Right ventricle myocardium superior (tissue), 1 donor: ENCODE results near the gene PCDHGA10. TPM values are rescaled to one million over a fixed set of nuclear protein-coding genes. Genes with fewer than 3 reads are reported as not detected.
"Not testable (repeated sequence)": the region's sequence is repeated elsewhere in the genome, so short reads cannot be mapped to it uniquely, and the experiment has no call there.

Source experiments
- ATAC-seq: fragments of 200-7000 bp; cut with Tn5 transposase; one replicate; pipeline ENCODE4 v1.9.1; 2020; ENCODE audit warnings: mild to moderate bottlenecking; ENCODE audit not compliant: poor library complexity
- DNase-seq: peaks from one replicate; pipeline ENCODE4 v3.0.0-alpha.2; 2020
- intact Hi-C: fragments of 100-400 bp; cut with DNase I; formaldehyde crosslinking; loops from one replicate; pipeline ENCODE4 v1.11.2; 2022
- long read RNA-seq: library from polyadenylated mRNA; unstranded; transcript quantifications from one replicate; pipeline ENCODE4 v2.0.0, GENCODE V29; 2021
- total RNA-seq: library from RNA; stranded (reverse); fragmentation: NEBNext Ultra II Directional; extraction: Animal tissue kit (Norgen Biotek cat#: 25700); gene quantifications from one replicate; pipeline ENCODE4 v1.2.1, GENCODE V29; 2021
- donor health status: DM: no; HTN: yes; CAD: no; lungs with severe emphysema.

The PCDHGA10 gene
- 5.4 TPM for total RNA-seq
- long read RNA-seq, result 0 reads

- ATAC-seq (peak; percentile 73), DNase-seq (no peak)
- intact Hi-C loops, result loop anchor here (5.0 kb wide), 1 partner anchor 66 kb away; no protein-coding TSS in a partner anchor
Measured at GRCh38 chr5:141412854-141413539, at the start of gene PCDHGA10. Gene PCDHGA10, plus strand, starts transcription at chr5:141412987. Its CDS starts 189 bp downstream, at chr5:141413176.

- ATAC-seq (peak; percentile 64), DNase-seq (no peak)
- intact Hi-C loops, result no loop called here
Measured at GRCh38 chr5:141363952-141364660, 48.7 kb upstream of the PCDHGA10 start, which contains the start of gene PCDHGA5. Gene PCDHGA5, plus strand, starts transcription at chr5:141364162. Its CDS starts 169 bp downstream, at chr5:141364331.

GRCh38 chr5:141366016-141366896 lies 46.5 kb upstream of the PCDHGA10 start:
- intact Hi-C loops, result no loop called here
- ATAC-seq (no peak), DNase-seq (no peak)

GRCh38 chr5:141369994-141370848 lies 42.6 kb upstream of the PCDHGA10 start, which contains the start of gene PCDHGB3:
Gene PCDHGB3, plus strand, starts transcription at chr5:141370242. Its CDS starts 153 bp downstream, at chr5:141370395.
- ATAC-seq, result peak; percentile 89
- peak; percentile 75 for DNase-seq
- intact Hi-C loops, result no loop called here

- DNase-seq (no peak), ATAC-seq (peak; percentile 55)
- intact Hi-C loops, result no loop called here
Measured at GRCh38 chr5:141371572-141372475, 41.0 kb upstream of the PCDHGA10 start.

- ATAC-seq (peak; percentile 37), DNase-seq (no peak)
- intact Hi-C loops, result no loop called here
Measured at GRCh38 chr5:141373673-141374317, 39.0 kb upstream of the PCDHGA10 start, which contains the start of gene PCDHGA6. Gene PCDHGA6, plus strand, starts transcription at chr5:141373891. Its CDS starts 193 bp downstream, at chr5:141374084.

- DNase-seq (no peak), ATAC-seq (peak; percentile 72)
- intact Hi-C loops, result no loop called here
Measured at GRCh38 chr5:141374627-141375026, 38.2 kb upstream of the PCDHGA10 start.

GRCh38 chr5:141375444-141376155 lies 37.2 kb upstream of the PCDHGA10 start:
- DNase-seq, ATAC-seq, intact Hi-C loops: not testable (repeated sequence)

GRCh38 chr5:141382469-141383294 lies 30.1 kb upstream of the PCDHGA10 start, which contains the start of gene PCDHGA7:
Gene PCDHGA7, plus strand, starts transcription at chr5:141382742. Its CDS starts 158 bp downstream, at chr5:141382900.
- peak; percentile 34 for ATAC-seq

GRCh38 chr5:141383345-141383744 lies 29.4 kb upstream of the PCDHGA10 start:
- ATAC-seq (no peak), DNase-seq (no peak)
- intact Hi-C loops, result no loop called here

More at GRCh38 chr5:141382469-141383294, 30.1 kb upstream of the PCDHGA10 start, which contains the start of gene PCDHGA7:
- intact Hi-C loops, result no loop called here
- DNase-seq, result no peak

- no peak for DNase-seq
- ATAC-seq, result no peak
- intact Hi-C loops, result no loop called here
Measured at GRCh38 chr5:141384471-141385267, 28.1 kb upstream of the PCDHGA10 start.

- ATAC-seq, result peak; percentile 90
- intact Hi-C loops, DNase-seq: not testable (repeated sequence)
Measured at GRCh38 chr5:141387557-141388311, 25.1 kb upstream of the PCDHGA10 start, which contains the start of gene PCDHGB4. Gene PCDHGB4, plus strand, starts transcription at chr5:141387698. Its CDS starts 187 bp downstream, at chr5:141387885.

GRCh38 chr5:141388661-141389060 lies 24.1 kb upstream of the PCDHGA10 start:
- intact Hi-C loops, result no loop called here
- ATAC-seq (no peak), DNase-seq (no peak)
